Measurements from ENCODE around the gene JCAD. TPM values are rescaled to one million over a fixed set of nuclear protein-coding genes. Genes with fewer than 3 reads are reported as not detected.

JCAD gene
- total and polyA plus RNA-seq, 2 experiments from 2014 or later, result 0.78 to 2.1 TPM

- no peaks in the 10 kb centered on the region for H3K27me3 ChIP-seq (ENCODE audit: insufficient read depth)
- H3K79me2 ChIP-seq (replicated peaks; ENCODE audit: insufficient read depth), result no peaks in the 10 kb centered on the region
- H4K20me1 ChIP-seq (replicated peaks; ENCODE audit: insufficient read depth), result no peaks in the 10 kb centered on the region
- peaks cover 12% of the 10 kb centered on the region; the same call in 1 of the 2 replicates for H3K9me2 ChIP-seq (ENCODE audit: insufficient read depth)
- H3K36me3 Mint-ChIP-seq (ENCODE audit: low read depth), result peaks cover 12% of the 10 kb centered on the region; the same call in 1 of the 3 replicates
- DNase-seq (ENCODE audit: low spot score) (no peak), ATAC-seq (no peak)
- H3K36me3 ChIP-seq (ENCODE audit: insufficient read depth), result no peaks in the 10 kb centered on the region
- no peaks in the 10 kb centered on the region for H3F3A ChIP-seq (replicated peaks; ENCODE audit: low read depth)
- H2AFZ ChIP-seq, result no peak overlapping the region
- H3K4me1 ChIP-seq (ENCODE audit: insufficient read depth), result no peaks in the 10 kb centered on the region
- no peak overlapping the region for H3K4me3 Mint-ChIP-seq
- 0 out of 3 replicates have a peak, but pooled peaks cover 3% of the 10 kb centered on the region for H3K4me1 Mint-ChIP-seq
- TF ChIP-seq ZNF114 (CRISPR knock-in tag; IDR thresholded peaks at IDR 0.05), result no peak
- TF ChIP-seq JUNB (IDR thresholded peaks at IDR 0.05; ENCODE audit: unreplicated experiment), result no peak
- TF ChIP-seq CTCF (conservative IDR thresholded peaks at IDR 0.05; ENCODE audit: low read depth in 2 of 2), result no peak
- no peak for TF ChIP-seq ZNF462 (CRISPR knock-in tag; IDR thresholded peaks at IDR 0.05)
- TF ChIP-seq REST (IDR thresholded peaks at IDR 0.05; ENCODE audit: unreplicated experiment), result no peak
- TF ChIP-seq EZH2phosphoT487 (IDR thresholded peaks at IDR 0.05; ENCODE audit: unreplicated experiment), result no peak
- no peak for TF ChIP-seq POLR2AphosphoS5 (IDR thresholded peaks at IDR 0.05; ENCODE audit: low read depth)
- no peak for TF ChIP-seq STAT1 (IDR thresholded peaks at IDR 0.05; ENCODE audit: unreplicated experiment)
- TF ChIP-seq NANOG (IDR thresholded peaks at IDR 0.05; ENCODE audit: borderline replicate concordance), result no peak
- no peak for TF ChIP-seq EZH2 (IDR thresholded peaks at IDR 0.05; ENCODE audit: low read depth, unreplicated experiment)
- no peak overlapping the region for H3K4me2 ChIP-seq
- H3K27ac Mint-ChIP-seq, result no peak overlapping the region
- H3K9me3 Mint-ChIP-seq, result peaks cover 16% of the 10 kb centered on the region; the same call in 2 of the 3 replicates
- H3K27ac ChIP-seq (ENCODE audit: low read depth), result no peak overlapping the region
- H3K27me3 Mint-ChIP-seq (ENCODE audit: insufficient read depth, low read depth, poor library complexity), result peaks cover 5% of the 10 kb centered on the region
- H3K4me3 ChIP-seq, result no peak overlapping the region
Observed at GRCh38 chr10:29974773-29975172, 84.6 kb downstream of the JCAD start.

Measured in GM23338 (cell line).